Stimulated activated naive CD8-positive, alpha-beta T cell treated with anti-CD3 and anti-CD28 coated beads, Interleukin-15, Interleukin-2, amounts not matched to agents 100 ng/mL and 50 ng/mL, for 24 hours (primary cell): Measurements from ENCODE around the gene TXNL4A.

Experiments used
- H3K27ac Mint-ChIP-seq: one replicate; pipeline ENCODE4 v1.8.0; 2021; ENCODE audit warnings: mild to moderate bottlenecking, mixed read lengths
- H3K27me3 Mint-ChIP-seq: one replicate; pipeline ENCODE4 v1.8.0; 2021; ENCODE audit warnings: mixed read lengths
- H3K36me3 Mint-ChIP-seq: one replicate; pipeline ENCODE4 v1.8.0; 2021; ENCODE audit warnings: low read depth, mixed read lengths
- H3K4me1 Mint-ChIP-seq: one replicate; pipeline ENCODE4 v1.8.0; 2021; ENCODE audit warnings: low read depth, mixed read lengths
- H3K4me3 Mint-ChIP-seq: one replicate; pipeline ENCODE4 v1.8.0; 2021; ENCODE audit warnings: mild to moderate bottlenecking, mixed read lengths
- H3K9me3 Mint-ChIP-seq: one replicate; pipeline ENCODE4 v1.8.0; 2021; ENCODE audit warnings: mixed read lengths

Gene TXNL4A

DNA sequence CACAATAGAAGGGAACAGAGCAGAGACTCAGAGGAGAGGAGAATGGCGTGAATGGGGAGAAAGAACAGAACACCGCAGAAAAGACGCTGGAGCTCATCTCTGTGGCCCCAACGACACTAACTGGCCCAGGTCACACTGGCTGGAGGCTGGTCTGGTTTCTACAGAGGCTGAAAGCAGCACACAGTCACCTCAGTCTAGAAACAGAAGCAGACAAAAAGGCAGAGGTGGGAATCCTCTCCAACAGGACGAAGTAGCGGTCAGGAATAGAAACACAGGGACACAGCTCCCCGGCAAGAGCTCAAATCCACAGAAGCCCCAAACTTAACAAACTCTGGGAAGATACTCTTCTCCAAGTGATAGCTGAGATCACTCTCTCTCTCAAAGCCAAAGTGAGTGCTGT, 46.2 kb downstream of the TXNL4A start:
- H3K4me3 Mint-ChIP-seq, result no peak overlapping the region
- no peak overlapping the region for H3K27ac Mint-ChIP-seq
- peaks cover 41% of the 10 kb centered on the region for H3K36me3 Mint-ChIP-seq
- H3K27me3 Mint-ChIP-seq, result no peaks in the 10 kb centered on the region
- H3K4me1 Mint-ChIP-seq, result peaks cover 37% of the 10 kb centered on the region
- peaks cover 4% of the 10 kb centered on the region for H3K9me3 Mint-ChIP-seq

GRCh38 chr18:79941473-79942119, 46.8 kb downstream of the TXNL4A start:
- Mint-ChIP-seq H3K36me3 (peaks cover 47% of the 10 kb centered on the region), H3K4me1 (peaks cover 33% of the 10 kb centered on the region), H3K27me3 (no peaks in the 10 kb centered on the region), H3K4me3 (no peak overlapping the region), H3K9me3 (peaks cover 4% of the 10 kb centered on the region), H3K27ac (no peak overlapping the region)

DNA sequence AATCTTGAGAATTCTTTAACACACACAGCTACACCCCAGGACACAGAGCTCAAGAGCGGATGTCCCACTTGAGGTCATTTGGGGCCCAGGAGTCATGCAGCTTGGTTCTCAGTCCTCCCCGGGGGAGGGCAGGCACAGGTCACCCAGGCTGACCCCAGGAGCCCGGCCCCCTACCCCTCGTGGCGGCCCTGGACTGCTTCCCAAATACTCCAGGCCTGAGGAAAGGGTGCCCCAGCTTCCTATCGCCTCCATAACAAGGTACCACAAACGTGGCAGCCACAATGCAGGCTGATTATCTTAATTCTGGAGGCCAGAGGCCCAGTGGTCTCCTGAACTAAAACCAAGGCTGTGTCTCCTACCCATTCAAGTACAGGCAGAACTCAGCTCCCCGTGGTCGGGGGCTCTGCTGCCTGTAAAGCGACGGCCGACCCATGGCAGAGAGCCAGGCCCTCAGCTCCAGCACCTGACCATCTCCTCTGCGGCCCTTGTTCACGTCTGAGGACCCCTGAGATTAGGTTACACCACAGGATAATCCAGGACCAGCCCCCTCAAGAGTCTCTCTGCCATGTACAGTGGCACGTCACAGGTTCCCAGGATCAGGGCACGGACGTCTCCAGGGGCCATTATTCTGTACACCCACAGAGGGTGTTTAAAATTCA, 47.4 kb downstream of the TXNL4A start:
- H3K36me3 Mint-ChIP-seq, result peaks cover 54% of the 10 kb centered on the region
- H3K4me1 Mint-ChIP-seq, result peaks cover 28% of the 10 kb centered on the region
- no peaks in the 10 kb centered on the region for H3K27me3 Mint-ChIP-seq
- H3K9me3 Mint-ChIP-seq, result peaks cover 4% of the 10 kb centered on the region
- no peak overlapping the region for H3K27ac Mint-ChIP-seq
- no peak overlapping the region for H3K4me3 Mint-ChIP-seq

DNA sequence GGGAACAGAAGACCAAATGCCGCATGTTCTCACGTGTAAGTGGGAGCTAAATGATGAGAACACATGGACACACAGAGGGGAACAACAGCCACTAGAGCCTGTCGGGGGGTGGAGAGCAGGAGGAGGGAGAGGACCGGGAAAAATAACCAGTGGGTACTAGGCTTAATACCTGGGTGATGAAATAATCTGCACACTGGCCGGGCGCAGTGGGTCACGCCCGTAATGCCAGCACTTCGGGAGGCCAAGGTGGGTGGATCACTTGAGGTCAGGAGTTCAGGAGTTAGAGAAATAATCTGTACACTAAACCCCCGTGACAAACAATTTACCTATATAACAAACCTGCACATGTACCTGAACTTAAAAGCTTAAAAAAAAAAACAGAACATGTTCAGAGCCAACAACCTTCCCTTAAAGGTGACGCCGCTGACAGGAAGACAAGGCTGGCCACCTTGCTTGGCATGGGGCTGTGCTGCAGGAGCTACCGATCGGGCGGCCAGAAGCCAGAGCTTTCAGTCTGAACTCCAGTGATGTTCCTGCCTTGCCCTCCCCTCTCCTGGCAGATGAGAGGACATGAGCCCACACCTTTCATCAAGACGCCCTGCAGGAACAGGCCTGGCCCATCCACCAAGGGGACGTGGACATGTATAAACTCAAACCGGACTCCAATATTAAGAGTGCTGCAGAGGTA, 48.1 kb downstream of the TXNL4A start:
- peak overlapping the region; percentile 45 for H3K27ac Mint-ChIP-seq
- no peaks in the 10 kb centered on the region for H3K27me3 Mint-ChIP-seq
- peaks cover 24% of the 10 kb centered on the region for H3K4me1 Mint-ChIP-seq
- peaks cover 60% of the 10 kb centered on the region for H3K36me3 Mint-ChIP-seq
- peaks cover 4% of the 10 kb centered on the region for H3K9me3 Mint-ChIP-seq
- H3K4me3 Mint-ChIP-seq, result no peak overlapping the region

DNA sequence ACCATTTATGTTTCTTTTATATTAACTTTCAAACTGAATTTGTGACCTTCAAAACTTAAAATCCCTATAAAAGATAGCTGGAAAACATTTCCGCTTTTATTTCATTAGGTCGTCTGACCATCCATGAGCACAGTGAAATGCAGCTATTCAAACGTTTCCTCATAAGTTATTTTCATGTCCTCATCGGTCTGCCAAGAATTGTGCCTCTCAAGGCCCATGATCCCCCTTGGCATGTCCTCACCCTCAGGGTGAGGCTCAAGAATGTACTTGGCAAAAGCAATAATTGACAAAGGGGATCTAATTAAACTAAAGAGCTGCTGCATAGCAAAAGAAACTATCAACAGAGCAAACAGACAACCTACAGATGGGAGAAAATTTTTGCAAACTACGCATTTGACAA, 49.3 kb downstream of the TXNL4A start:
- Mint-ChIP-seq H3K27me3 (no peaks in the 10 kb centered on the region), H3K9me3 (peaks cover 8% of the 10 kb centered on the region), H3K4me1 (peaks cover 12% of the 10 kb centered on the region), H3K4me3 (no peak overlapping the region), H3K36me3 (peaks cover 72% of the 10 kb centered on the region), H3K27ac (no peak overlapping the region)

DNA sequence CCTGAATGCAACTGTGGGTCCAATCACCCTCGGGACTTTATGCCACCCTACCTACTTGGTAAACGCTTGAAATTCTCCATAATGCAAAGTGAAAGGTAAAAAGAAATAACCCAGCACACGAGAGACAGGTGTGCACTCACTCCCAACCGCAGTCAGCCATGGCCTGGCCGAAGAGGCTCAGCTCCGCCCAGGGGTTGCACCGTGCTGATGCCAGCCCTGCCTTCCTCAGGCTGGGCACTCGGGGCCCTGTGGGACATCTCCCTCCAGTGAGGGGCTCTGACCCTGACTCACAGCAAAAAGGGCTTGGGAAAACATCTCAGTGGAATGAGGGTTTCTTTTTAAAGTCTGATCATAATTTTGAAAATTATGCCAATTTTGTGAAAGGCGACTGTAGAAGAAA, 50.2 kb downstream of the TXNL4A start:
- H3K4me3 Mint-ChIP-seq, result no peak overlapping the region
- no peaks in the 10 kb centered on the region for H3K27me3 Mint-ChIP-seq
- no peak overlapping the region for H3K27ac Mint-ChIP-seq
- H3K9me3 Mint-ChIP-seq, result peaks cover 17% of the 10 kb centered on the region
- peaks cover 10% of the 10 kb centered on the region for H3K4me1 Mint-ChIP-seq
- H3K36me3 Mint-ChIP-seq, result peaks cover 81% of the 10 kb centered on the region

DNA sequence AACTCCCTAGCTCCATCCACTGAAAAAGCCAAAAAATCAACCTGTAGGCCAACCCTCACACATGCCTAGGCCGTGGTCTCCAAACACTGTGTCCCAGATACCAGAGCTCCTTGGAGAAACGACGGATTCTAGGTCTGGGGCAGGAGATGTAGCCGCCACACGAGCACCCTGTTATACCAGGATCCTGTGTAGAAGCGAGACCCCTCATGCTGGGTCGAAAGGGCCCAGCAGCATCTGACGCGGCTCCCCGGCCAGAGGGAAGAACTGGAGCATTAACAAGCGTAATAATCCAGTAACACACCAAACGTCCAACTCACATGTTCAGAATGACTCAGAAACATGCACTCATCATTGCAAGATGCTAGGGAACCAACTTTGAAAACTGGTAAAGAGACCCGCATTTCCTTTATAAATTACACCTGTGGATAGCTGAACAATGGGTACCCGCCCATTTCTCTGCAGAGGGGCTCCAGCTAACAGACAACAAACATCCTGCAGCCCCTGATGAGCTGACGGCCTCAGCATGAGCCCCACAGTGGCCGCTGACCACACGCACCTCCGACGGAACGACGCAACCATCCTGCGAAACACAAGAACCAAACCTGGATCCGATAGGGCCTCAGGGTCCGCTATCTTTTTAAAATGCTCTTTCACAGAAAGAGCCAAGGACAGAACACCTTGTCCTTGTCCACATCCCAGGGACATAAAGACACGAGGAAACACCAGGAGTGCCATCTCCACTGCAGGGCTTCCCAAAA, 51.1 kb downstream of the TXNL4A start:
- Mint-ChIP-seq H3K9me3 (peaks cover 22% of the 10 kb centered on the region), H3K27ac (no peak overlapping the region), H3K4me1 (peaks cover 4% of the 10 kb centered on the region), H3K4me3 (no peak overlapping the region), H3K36me3 (peaks cover 86% of the 10 kb centered on the region), H3K27me3 (no peaks in the 10 kb centered on the region)

DNA sequence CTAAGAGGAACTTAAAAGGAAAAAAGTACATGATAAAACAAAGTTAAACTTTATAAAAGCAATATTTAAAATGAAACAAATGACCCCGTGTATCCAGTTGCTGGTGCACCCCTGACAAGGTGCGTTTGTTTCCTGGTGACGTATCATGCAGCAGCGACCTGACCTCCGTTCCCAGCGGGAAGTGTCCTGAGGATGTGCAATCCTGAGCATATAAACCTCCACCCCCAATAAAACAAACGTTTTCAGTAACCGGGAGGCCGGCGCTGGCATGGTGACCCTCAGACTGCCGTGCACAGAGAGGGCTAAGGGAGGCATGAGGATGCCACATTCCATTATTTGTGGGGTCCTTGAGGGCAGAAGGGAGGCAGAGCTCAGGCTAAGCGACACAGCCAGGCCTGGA, 51.7 kb downstream of the TXNL4A start:
- no peaks in the 10 kb centered on the region for H3K27me3 Mint-ChIP-seq
- peaks cover 4% of the 10 kb centered on the region for H3K4me1 Mint-ChIP-seq
- no peak overlapping the region for H3K27ac Mint-ChIP-seq
- peaks cover 85% of the 10 kb centered on the region for H3K36me3 Mint-ChIP-seq
- peaks cover 22% of the 10 kb centered on the region for H3K9me3 Mint-ChIP-seq
- no peak overlapping the region for H3K4me3 Mint-ChIP-seq

- Mint-ChIP-seq H3K4me3 (no peak overlapping the region), H3K36me3 (peaks cover 92% of the 10 kb centered on the region), H3K4me1 (peaks cover 4% of the 10 kb centered on the region), H3K27ac (no peak overlapping the region), H3K9me3 (peaks cover 28% of the 10 kb centered on the region), H3K27me3 (no peaks in the 10 kb centered on the region)
Observed at GRCh38 chr18:79935925-79936324, 52.4 kb downstream of the TXNL4A start.

GRCh38 chr18:79935499-79935898, 52.9 kb downstream of the TXNL4A start:
- no peaks in the 10 kb centered on the region for H3K27me3 Mint-ChIP-seq
- peaks cover 28% of the 10 kb centered on the region for H3K9me3 Mint-ChIP-seq
- peaks cover 90% of the 10 kb centered on the region for H3K36me3 Mint-ChIP-seq
- no peak overlapping the region for H3K27ac Mint-ChIP-seq
- no peak overlapping the region for H3K4me3 Mint-ChIP-seq
- H3K4me1 Mint-ChIP-seq, result peaks cover 4% of the 10 kb centered on the region

- H3K36me3 Mint-ChIP-seq, result peaks cover 90% of the 10 kb centered on the region
- H3K27ac Mint-ChIP-seq, result no peak overlapping the region
Observed at GRCh38 chr18:79935098-79935480, 53.3 kb downstream of the TXNL4A start.

DNA sequence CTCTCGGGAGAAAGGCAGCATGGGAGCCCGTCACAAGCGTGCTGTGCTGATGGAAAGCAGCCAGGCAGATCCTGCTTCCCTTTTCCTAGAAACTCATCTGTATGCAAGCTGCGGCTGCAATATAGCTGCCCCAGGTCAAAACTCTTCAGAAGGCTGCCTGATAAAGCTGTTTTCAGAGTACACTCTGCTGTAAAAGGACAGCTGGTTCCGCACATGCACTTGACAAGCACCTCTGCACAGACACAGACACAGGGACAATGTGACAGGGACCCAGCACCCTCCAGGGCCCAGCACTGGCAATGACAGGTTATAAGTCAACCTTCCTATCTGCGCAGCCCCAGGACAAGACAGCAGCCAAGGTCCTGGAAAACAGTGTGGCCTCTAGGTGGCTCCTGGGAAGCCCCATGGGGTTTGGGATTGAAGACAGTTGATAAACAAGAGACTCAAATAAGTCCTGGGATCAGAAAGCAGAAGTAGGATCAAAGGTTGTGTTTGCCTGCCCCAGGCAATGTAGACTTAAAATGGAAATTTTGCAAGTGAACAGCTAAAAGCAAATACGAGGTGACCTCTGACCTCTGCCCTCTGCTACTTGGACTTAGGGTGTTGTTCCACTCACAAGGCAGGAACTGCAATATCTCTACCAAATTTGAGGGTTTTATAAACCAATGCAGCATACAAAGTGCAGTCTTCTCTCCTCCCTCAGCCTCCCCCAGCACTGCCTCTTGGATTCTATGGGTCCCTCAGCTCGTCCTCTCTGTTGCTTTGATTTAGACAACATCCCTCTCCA, 53.9 kb downstream of the TXNL4A start:
- H3K4me1 Mint-ChIP-seq, result no peaks in the 10 kb centered on the region
- H3K4me3 Mint-ChIP-seq, result no peak overlapping the region
- H3K36me3 Mint-ChIP-seq, result peaks cover 90% of the 10 kb centered on the region
- H3K27me3 Mint-ChIP-seq, result no peaks in the 10 kb centered on the region
- H3K9me3 Mint-ChIP-seq, result peaks cover 31% of the 10 kb centered on the region
- H3K27ac Mint-ChIP-seq, result no peak overlapping the region

More at GRCh38 chr18:79935098-79935480, 53.3 kb downstream of the TXNL4A start:
- no peaks in the 10 kb centered on the region for H3K27me3 Mint-ChIP-seq
- H3K4me3 Mint-ChIP-seq, result no peak overlapping the region
- H3K9me3 Mint-ChIP-seq, result peaks cover 29% of the 10 kb centered on the region
- peaks cover 4% of the 10 kb centered on the region for H3K4me1 Mint-ChIP-seq

DNA sequence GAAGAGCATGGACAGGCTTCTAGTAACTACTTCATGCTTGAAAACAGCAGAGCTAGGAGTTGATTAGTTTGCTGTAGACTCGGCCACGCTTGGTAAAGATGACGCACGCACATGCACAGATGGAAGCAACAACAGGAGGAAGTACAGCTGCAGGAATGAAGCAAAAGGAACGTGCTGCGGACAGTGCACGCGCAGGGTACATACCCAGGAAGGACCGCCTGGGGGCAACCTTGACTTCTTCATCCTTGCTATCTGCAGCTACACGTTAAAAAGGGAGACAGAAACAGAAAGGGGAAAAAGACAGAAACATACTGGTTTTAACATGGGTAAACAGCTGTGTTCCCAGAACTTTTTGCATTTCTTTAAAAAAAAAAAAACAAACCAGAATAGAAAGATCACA, 54.6 kb downstream of the TXNL4A start:
- Mint-ChIP-seq H3K4me1 (no peaks in the 10 kb centered on the region), H3K4me3 (no peak overlapping the region), H3K27me3 (no peaks in the 10 kb centered on the region), H3K9me3 (peaks cover 36% of the 10 kb centered on the region), H3K36me3 (peaks cover 90% of the 10 kb centered on the region), H3K27ac (no peak overlapping the region)

DNA sequence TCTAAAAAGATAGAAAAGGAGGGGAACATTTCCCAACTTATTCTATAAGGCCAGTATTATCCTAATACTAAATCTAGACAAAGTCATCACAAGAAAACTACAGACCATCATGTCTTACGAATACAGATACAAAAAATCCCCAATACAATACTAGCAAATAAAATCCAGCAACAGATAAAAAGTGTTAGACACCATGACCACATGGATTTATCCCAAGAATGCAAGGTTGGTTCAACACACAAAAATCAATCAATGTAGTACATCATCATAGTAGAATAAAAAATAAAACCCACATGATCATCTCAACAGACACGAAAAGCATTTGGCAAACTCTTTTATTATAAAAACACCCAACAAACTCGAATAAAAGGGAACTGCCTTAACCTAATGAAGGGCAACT, 55.5 kb downstream of the TXNL4A start:
- H3K27me3 Mint-ChIP-seq, result no peaks in the 10 kb centered on the region
- H3K36me3 Mint-ChIP-seq, result peaks cover 92% of the 10 kb centered on the region
- no peaks in the 10 kb centered on the region for H3K4me1 Mint-ChIP-seq
- H3K4me3 Mint-ChIP-seq, result no peak overlapping the region
- peaks cover 37% of the 10 kb centered on the region for H3K9me3 Mint-ChIP-seq
- no peak overlapping the region for H3K27ac Mint-ChIP-seq
